Measurements from ENCODE around the gene DOCK6. TPM values are rescaled to one million over a fixed set of nuclear protein-coding genes. Genes with fewer than 3 reads are reported as not detected.

Gene DOCK6
- total RNA-seq, 1 experiment from 2014 or later = 57.9 TPM

GRCh38 chr19:11225172-11225571 is 37.2 kb downstream of the DOCK6 start:
- Histone ChIP-seq H3K56ac (ENCODE audit: insufficient read length, low read depth, low read length) (no peak overlapping the region), H2BK5ac (ENCODE audit: insufficient read length, low read length) (no peak overlapping the region), H3K79me2 (ENCODE audit: insufficient read depth, low read length) (no peaks in the 10 kb centered on the region), H2BK12ac (ENCODE audit: insufficient read length, low read depth, low read length) (no peak overlapping the region), H3K9ac (ENCODE audit: extremely low read depth, insufficient read length, low read length) (no peak overlapping the region), H3K4ac (ENCODE audit: low read depth, low read length) (no peak overlapping the region), H4K8ac (replicated peaks; ENCODE audit: insufficient read length, low read depth, low read length) (no peak overlapping the region), H3K27ac (ENCODE audit: insufficient read length, low read depth, low read length) (no peak overlapping the region), H2AK5ac (ENCODE audit: insufficient read length, low read length) (no peak overlapping the region), H2BK15ac (ENCODE audit: low read depth, low read length) (no peak overlapping the region), H3K9me3 (ENCODE audit: control insufficient read depth, low read depth, low read length) (peaks cover 6% of the 10 kb centered on the region), H4K20me1 (ENCODE audit: control insufficient read depth, insufficient read depth, insufficient read length) (no peaks in the 10 kb centered on the region), H4K91ac (ENCODE audit: insufficient read length, low read depth, low read length) (no peak overlapping the region), H3T11ph (ENCODE audit: low read length) (no peak overlapping the region), H3K18ac (ENCODE audit: insufficient read length, low read depth, low read length) (no peak overlapping the region), H3K14ac (ENCODE audit: insufficient read depth, low read length) (no peak overlapping the region), H3K27me3 (ENCODE audit: insufficient read depth, low read length) (no peaks in the 10 kb centered on the region), H3K4me2 (ENCODE audit: insufficient read depth, insufficient read length, low read length) (no peak overlapping the region), H2AFZ (ENCODE audit: low read length) (no peak overlapping the region), H3K4me1 (ENCODE audit: insufficient read depth, low read length) (no peaks in the 10 kb centered on the region), H3K79me1 (ENCODE audit: insufficient read depth, low read depth, low read length, poor library complexity, severe bottlenecking) (no peaks in the 10 kb centered on the region), H4K5ac (ENCODE audit: insufficient read length, low read depth, low read length) (no peak overlapping the region), H2BK20ac (ENCODE audit: low read depth, low read length, poor library complexity, severe bottlenecking) (no peak overlapping the region), H3K23ac (ENCODE audit: insufficient read length, low read depth, low read length) (no peak overlapping the region), H3K23me2 (ENCODE audit: insufficient read length, low read depth, low read length, poor library complexity, severe bottlenecking) (no peaks in the 10 kb centered on the region), H2BK120ac (ENCODE audit: low read depth, low read length, poor library complexity, severe bottlenecking) (no peak overlapping the region)
- WGBS (ENCODE audit: extremely low coverage, insufficient read length, low lambda C conversion rate) = no CpG with 5 or more reads among the region's 5 CpGs
- no peak for DNase-seq
- no peak for TF ChIP-seq CTCF (conservative IDR thresholded peaks at IDR 0.05)
- H3K36me3 Mint-ChIP-seq (ENCODE audit: insufficient read depth in 1 of 3, low read depth in 3 of 3) = peaks cover 30 to 48% (median 48%) of the 10 kb centered on the region in 3 experiments
- peaks cover 2 to 10% of the 10 kb centered on the region in 2 experiments; a peak in 3 of 4 replicates for H3K4me1 Mint-ChIP-seq
- H3K27me3 Mint-ChIP-seq (ENCODE audit: low read depth) = no peaks in the 10 kb centered on the region
- no peak overlapping the region for H3K4me3 Mint-ChIP-seq
- H3K27ac Mint-ChIP-seq = no peak overlapping the region
- peaks cover 16% of the 10 kb centered on the region in 2 experiments for H3K9me3 Mint-ChIP-seq

Data from H9 (cell line).